ENCODE data around the gene GEMIN5. TPM values are rescaled to one million over a fixed set of nuclear protein-coding genes. Genes with fewer than 3 reads are reported as not detected.
"Not testable (repeated sequence)": the region's sequence is repeated elsewhere in the genome, so short reads cannot be mapped to it uniquely, and the experiment has no call there.

GEMIN5 gene
- total RNA-seq, 2 experiments from 2014 or later = 2.7 to 3.7 TPM

DNA sequence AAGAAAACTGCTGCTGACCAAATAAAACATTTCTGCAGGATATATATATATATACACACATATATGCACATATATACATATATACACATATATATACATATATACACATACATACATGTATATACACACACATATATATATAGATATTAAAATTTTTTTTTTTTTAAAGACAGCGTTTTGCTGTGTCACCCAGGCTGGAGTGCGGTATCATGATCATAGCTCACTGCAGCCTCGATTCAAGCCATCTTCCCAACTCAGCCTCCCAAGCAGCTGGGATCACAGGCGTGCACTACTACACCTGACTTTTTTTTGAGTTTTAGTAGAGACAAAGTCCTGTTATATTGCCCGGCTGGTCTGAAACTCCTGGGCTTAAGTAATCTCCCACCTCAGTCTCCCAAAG, 5.5 kb upstream of the GEMIN5 start:
- peaks cover 20% of the 10 kb centered on the region for H3K36me3 Mint-ChIP-seq (ENCODE audit: low read depth)
- ATAC-seq (ENCODE audit: poor library complexity) (no peak), DNase-seq (no peak)
- Histone ChIP-seq H3K4me3 (ENCODE audit: low read length) (no peak overlapping the region), H3K4me1 (ENCODE audit: insufficient read depth, low read length) (peaks cover 24% of the 10 kb centered on the region), H3K9me3 (ENCODE audit: control insufficient read depth in 1 of 2, insufficient read depth in 1 of 2, low read length in 2 of 2) (no peaks in the 10 kb centered on the region), H3K27ac (ENCODE audit: low read depth in 1 of 2, low read length in 2 of 2) (no peak overlapping the region), H3K36me3 (ENCODE audit: insufficient read depth, low read length) (peaks cover 16% of the 10 kb centered on the region), H3K27me3 (ENCODE audit: control insufficient read depth in 1 of 2, insufficient read depth in 2 of 2, low read length in 2 of 2) (no peaks in the 10 kb centered on the region)
- peaks cover 46% of the 10 kb centered on the region for H3K4me1 Mint-ChIP-seq (ENCODE audit: low read depth)
- CTCF ChIA-PET = no interaction called here
- H3K27ac Mint-ChIP-seq = peak overlapping the region; percentile 53
- TF ChIP-seq, protein P1, sequence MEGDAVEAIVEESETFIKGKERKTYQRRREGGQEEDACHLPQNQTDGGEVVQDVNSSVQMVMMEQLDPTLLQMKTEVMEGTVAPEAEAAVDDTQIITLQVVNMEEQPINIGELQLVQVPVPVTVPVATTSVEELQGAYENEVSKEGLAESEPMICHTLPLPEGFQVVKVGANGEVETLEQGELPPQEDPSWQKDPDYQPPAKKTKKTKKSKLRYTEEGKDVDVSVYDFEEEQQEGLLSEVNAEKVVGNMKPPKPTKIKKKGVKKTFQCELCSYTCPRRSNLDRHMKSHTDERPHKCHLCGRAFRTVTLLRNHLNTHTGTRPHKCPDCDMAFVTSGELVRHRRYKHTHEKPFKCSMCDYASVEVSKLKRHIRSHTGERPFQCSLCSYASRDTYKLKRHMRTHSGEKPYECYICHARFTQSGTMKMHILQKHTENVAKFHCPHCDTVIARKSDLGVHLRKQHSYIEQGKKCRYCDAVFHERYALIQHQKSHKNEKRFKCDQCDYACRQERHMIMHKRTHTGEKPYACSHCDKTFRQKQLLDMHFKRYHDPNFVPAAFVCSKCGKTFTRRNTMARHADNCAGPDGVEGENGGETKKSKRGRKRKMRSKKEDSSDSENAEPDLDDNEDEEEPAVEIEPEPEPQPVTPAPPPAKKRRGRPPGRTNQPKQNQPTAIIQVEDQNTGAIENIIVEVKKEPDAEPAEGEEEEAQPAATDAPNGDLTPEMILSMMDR (IDR thresholded peaks at IDR 0.05) = no peak
- H3K27me3 Mint-ChIP-seq = no peaks in the 10 kb centered on the region
- no peak overlapping the region for H3K4me3 Mint-ChIP-seq
- H3K9me3 Mint-ChIP-seq = no peaks in the 10 kb centered on the region
- POLR2A ChIA-PET = no interaction called here
- intact Hi-C loops (cut with DNase I, micrococcal nuclease) = loop anchor here (5.0 to 10.0 kb wide), 4 partner anchors 186 to 1991 kb away; partner anchors contain the start of genes GALNT10 (in 1 of the 2) and LARP1 (in 1 of the 2)

DNA sequence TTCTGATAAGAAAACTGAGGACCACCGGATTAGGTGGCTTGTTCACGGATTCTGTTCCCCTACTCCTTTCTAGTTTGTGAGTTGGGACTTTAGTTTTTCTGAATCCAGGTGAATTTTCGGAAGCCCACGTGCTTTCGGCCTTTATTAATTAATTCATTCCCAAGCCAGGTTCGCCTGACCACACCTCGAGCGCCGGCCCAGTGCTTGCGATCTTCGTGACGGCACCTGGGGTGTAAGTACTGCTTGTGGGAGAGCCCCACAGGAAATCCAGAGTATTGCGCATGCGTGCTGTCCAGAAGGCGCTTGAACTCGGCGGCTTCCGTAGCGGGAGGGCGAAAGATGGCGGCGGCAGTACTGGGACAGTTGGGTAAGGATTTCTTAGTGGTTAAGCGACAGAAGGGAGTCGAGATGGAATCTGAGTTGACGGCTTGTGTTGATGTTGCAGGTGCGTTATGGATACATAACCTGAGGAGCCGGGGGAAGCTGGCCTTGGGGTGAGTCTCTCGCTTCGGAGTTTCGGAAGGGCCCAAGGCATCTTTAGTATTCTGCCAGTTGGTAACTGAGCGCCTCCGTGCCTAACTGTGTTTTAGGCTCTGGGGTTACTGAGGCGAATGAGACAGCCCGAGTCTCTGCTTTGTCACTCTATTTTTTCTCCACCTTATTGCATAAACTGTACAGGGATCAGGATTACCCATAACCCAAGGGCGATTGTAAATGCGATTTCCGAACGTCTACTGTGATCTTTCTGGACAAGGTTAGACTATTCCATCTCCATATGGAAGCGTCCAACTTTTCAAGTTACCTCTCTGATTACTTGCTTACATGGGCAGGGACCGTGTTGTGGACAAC, 3.0 kb upstream of the GEMIN5 start, which contains the start of gene MRPL22:
Gene MRPL22 (plus strand): TSS at position 302 of the 849 bp plus-strand sequence. CDS start 38 bp downstream, at position 340.
- Mint-ChIP-seq H3K9me3 (no peaks in the 10 kb centered on the region), H3K27ac (peak within 1 kb of the TSS; percentile 97), H3K4me1 (ENCODE audit: low read depth) (peaks cover 52% of the 10 kb centered on the region), H3K36me3 (ENCODE audit: low read depth) (peaks cover 10% of the 10 kb centered on the region), H3K27me3 (no peaks in the 10 kb centered on the region), H3K4me3 (peak within 1 kb of the TSS; percentile 99)
- peak within 1 kb of the TSS; percentile 94 for H3K4me3 ChIP-seq (ENCODE audit: low read length)
- intact Hi-C loops (cut with DNase I, micrococcal nuclease) = loop anchor here (2.0 to 10.0 kb wide), 5 partner anchors 82 to 1994 kb away; partner anchors contain the start of genes CNOT8 (in 1 of the 2), GALNT10 (in 1 of the 2) and LARP1 (in 1 of the 2)
- peaks cover 10% of the 10 kb centered on the region for H3K36me3 ChIP-seq (ENCODE audit: insufficient read depth, low read length)
- no peaks in the 10 kb centered on the region for H3K9me3 ChIP-seq (ENCODE audit: control insufficient read depth in 1 of 2, insufficient read depth in 1 of 2, low read length in 2 of 2)
- peak; percentile 79 for ATAC-seq (ENCODE audit: poor library complexity)
- ChIA-PET POLR2A (interaction anchor here (1.4 to 1.7 kb wide), 2 partner anchors 82 to 84 kb away, joined by 3 to 5 read pairs; partner anchors contain the start of gene CNOT8), CTCF (no interaction called here)
- H3K4me1 ChIP-seq (ENCODE audit: insufficient read depth, low read length) = peaks cover 44% of the 10 kb centered on the region
- no peaks in the 10 kb centered on the region for H3K27me3 ChIP-seq (ENCODE audit: control insufficient read depth in 1 of 2, insufficient read depth in 2 of 2, low read length in 2 of 2)
- TF ChIP-seq, protein P1 (IDR thresholded peaks at IDR 0.05) = no peak
- DNase-seq = peak; percentile 89 to 98 (median 94)
- H3K27ac ChIP-seq (ENCODE audit: low read depth in 1 of 2, low read length in 2 of 2) = peak within 1 kb of the TSS; percentile 68 to 75

DNA sequence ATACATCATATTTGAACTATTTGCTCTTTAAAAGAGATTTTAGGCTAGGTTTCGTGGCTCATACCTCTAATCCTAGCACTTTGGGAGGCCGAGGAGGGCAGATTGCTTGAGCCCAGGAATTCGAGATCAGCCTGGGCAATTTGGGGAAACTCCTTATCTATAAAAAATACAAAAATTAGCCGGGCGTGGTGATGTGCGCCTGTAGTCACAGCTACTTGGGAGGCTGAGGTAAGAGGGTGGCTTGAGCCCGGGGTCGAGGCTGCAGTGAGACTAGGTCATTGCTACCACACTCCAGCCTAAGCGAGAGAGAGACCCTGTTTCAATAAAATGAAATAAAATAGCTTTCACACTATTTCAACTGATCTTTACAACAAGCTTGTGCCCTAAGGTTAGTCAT, 2.4 kb upstream of the GEMIN5 start:
- Histone ChIP-seq H3K27ac (ENCODE audit: low read depth in 1 of 2, low read length in 2 of 2) (peak overlapping the region; percentile 68 to 75), H3K4me3 (ENCODE audit: low read length) (peak overlapping the region; percentile 94), H3K36me3 (ENCODE audit: insufficient read depth, low read length) (peaks cover 10% of the 10 kb centered on the region), H3K9me3 (ENCODE audit: control insufficient read depth in 1 of 2, insufficient read depth in 1 of 2, low read length in 2 of 2) (no peaks in the 10 kb centered on the region), H3K4me1 (ENCODE audit: insufficient read depth, low read length) (peaks cover 42% of the 10 kb centered on the region), H3K27me3 (ENCODE audit: control insufficient read depth in 1 of 2, insufficient read depth in 2 of 2, low read length in 2 of 2) (no peaks in the 10 kb centered on the region)
- ATAC-seq (ENCODE audit: poor library complexity) (no peak), DNase-seq (peak in 1 of 14 experiments; percentile 7)
- Mint-ChIP-seq H3K4me3 (peak overlapping the region; percentile 99), H3K27me3 (no peaks in the 10 kb centered on the region), H3K9me3 (no peaks in the 10 kb centered on the region), H3K27ac (peak overlapping the region; percentile 97), H3K36me3 (ENCODE audit: low read depth) (peaks cover 14% of the 10 kb centered on the region), H3K4me1 (ENCODE audit: low read depth) (peaks cover 59% of the 10 kb centered on the region)
- CTCF ChIA-PET = no interaction called here
- POLR2A ChIA-PET = interaction anchor here (1.7 kb wide), 1 partner anchor 83 kb away, joined by 5 read pairs; no protein-coding TSS in a partner anchor
- TF ChIP-seq, protein P1 (IDR thresholded peaks at IDR 0.05) = no peak
- intact Hi-C loops (cut with DNase I, micrococcal nuclease) = loop anchor here (2.0 to 10.0 kb wide), 5 partner anchors 82 to 1994 kb away; partner anchors contain the start of genes CNOT8 (in 1 of the 2), GALNT10 (in 1 of the 2) and LARP1 (in 1 of the 2)

DNA sequence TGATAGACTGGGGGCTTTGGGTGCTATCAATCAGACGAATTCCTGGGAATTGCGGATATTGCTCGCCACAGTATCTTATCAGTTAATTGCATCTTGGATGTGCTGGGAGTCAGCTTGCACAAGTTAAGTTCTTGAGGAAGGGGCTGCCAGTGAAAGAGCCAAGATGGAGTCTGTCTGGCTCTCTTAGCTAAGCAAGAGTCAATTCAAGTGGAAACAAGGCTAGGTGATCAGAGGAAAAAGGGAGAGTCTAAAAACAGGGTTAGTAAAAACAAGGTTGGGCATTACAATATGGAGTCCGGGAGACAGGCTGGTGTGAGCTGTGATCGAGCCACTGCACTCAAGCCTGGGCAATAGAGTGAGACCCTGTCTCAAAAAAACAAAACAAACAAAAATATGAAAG, 1.4 kb upstream of the GEMIN5 start:
- H3K9me3 Mint-ChIP-seq; CTCF ChIA-PET; H3K27me3 ChIP-seq (ENCODE audit: control insufficient read depth in 1 of 2, insufficient read depth in 2 of 2, low read length in 2 of 2); DNase-seq; H3K36me3 ChIP-seq (ENCODE audit: insufficient read depth, low read length); H3K9me3 ChIP-seq (ENCODE audit: control insufficient read depth in 1 of 2, insufficient read depth in 1 of 2, low read length in 2 of 2); POLR2A ChIA-PET; H3K27ac ChIP-seq (ENCODE audit: low read depth in 1 of 2, low read length in 2 of 2); H3K27me3 Mint-ChIP-seq; ATAC-seq (ENCODE audit: poor library complexity); H3K4me3 ChIP-seq (ENCODE audit: low read length): not testable (repeated sequence)
- H3K4me1 Mint-ChIP-seq (ENCODE audit: low read depth) = peaks cover 66% of the 10 kb centered on the region
- peak overlapping the region; percentile 99 for H3K4me3 Mint-ChIP-seq
- H3K4me1 ChIP-seq (ENCODE audit: insufficient read depth, low read length) = peaks cover 39% of the 10 kb centered on the region
- peak overlapping the region; percentile 4 for H3K27ac Mint-ChIP-seq
- intact Hi-C loops (cut with DNase I, micrococcal nuclease) = loop anchor here in 1 of 2 experiments (5.0 kb wide), 2 partner anchors 492 to 897 kb away; partner anchors contain the start of gene SAP30L
- peaks cover 24% of the 10 kb centered on the region for H3K36me3 Mint-ChIP-seq (ENCODE audit: low read depth)

Data from CD4-positive, alpha-beta T cell (primary cell).